GM18868 (cell line): ENCODE data around the gene NOS1AP.
A peak's percentile ranks its signal among the peaks of the same experiment; 100 is the strongest.

ENCODE experiments used
- ATAC-seq: cut with Tn5 transposase; IDR thresholded peaks from one replicate; pipeline ENCODE4 v1.9.1; 2021; ENCODE audit warnings: mild to moderate bottlenecking, moderate library complexity; ENCODE audit not compliant: unreplicated experiment

The NOS1AP gene

DNA sequence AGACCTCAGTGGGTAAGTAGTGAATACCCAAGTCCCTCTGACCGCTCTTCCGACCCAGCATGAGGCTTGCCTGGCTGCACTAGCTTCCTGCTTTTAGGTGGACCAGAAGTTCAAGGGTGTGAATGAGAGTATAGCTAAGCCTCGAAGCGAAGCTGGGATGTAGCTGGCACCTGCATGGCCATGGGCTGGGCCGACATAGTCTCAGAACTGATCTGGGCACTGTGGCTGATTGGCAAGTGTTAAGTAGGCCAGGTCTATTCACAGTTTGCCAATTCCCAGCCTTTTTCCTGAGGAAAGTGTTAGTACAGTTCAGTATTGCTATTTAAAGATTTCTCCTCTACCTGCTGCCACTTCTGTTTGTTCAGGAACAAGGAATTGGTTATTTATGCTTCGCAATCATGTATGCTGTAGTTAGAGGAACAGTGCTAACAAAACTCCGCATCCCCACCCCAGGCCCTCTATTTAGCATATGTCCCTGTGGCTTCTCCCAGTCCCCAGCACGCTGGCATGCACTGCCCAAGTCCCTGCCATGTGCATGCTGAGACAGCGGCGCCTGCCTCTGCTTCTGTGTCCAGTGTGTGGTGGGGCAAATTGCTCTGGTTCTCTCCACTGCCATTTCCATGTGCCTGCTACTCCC lies 290.9 kb downstream of the NOS1AP start:
- no peak for ATAC-seq

DNA sequence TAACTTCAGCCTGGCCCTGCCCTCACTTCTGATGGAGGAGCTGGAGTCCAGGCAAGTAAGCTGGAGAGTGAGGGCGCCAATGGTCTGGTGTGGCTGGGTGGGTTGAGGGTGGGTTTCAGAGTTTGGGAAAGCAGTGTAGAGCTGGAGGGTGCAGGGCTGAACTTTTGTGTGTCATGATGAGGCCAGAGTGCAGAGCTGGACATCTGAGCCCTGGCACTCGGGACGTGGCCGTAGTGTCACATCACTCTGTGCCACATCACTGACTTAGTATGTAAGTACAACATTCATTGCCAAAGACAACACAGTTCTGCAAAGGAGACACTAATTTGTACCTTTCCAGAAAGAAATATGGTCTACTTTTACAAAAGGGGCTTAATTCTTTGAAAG lies 291.4 kb downstream of the NOS1AP start:
- ATAC-seq, result no peak

DNA sequence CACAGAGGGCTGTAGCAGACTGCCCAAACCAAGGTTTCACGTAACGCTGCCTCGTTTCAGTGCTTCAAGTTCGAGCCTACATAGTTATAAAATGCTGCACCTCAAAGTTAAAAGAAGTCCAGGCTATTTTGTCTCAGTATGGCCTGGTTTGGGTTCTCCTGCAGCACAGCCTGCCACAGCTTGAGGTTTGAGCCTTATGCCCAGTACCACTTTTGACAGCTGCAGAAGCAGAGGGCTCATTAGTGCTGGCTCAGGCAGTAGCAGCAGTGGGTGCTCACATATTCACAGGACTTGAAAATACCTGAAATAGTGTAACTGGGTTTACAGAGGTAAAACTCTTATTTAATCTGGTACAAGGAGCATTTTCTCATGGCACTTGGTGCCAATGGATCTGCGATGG lies 291.9 kb downstream of the NOS1AP start:
- peak; percentile 50 for ATAC-seq

DNA sequence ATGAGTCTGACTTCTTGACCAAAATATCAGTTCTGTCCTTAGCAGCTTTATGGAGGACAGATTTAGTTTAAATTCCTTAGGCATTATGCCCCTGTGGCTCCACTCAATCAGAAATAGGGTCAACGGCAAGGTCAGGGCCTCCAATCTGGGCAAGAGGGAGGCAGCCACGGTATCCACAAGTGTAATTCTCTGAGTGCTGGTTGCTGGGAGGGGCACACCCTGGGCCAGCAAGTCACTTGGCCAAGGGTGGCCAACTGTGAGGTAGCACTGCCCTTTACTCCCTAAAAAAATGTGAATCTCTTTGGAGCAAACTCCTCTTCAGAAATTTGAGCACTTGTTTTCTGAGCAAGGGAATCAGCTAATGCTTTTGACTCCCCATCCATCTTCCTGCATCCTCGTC lies 294.3 kb downstream of the NOS1AP start:
- no peak for ATAC-seq

DNA sequence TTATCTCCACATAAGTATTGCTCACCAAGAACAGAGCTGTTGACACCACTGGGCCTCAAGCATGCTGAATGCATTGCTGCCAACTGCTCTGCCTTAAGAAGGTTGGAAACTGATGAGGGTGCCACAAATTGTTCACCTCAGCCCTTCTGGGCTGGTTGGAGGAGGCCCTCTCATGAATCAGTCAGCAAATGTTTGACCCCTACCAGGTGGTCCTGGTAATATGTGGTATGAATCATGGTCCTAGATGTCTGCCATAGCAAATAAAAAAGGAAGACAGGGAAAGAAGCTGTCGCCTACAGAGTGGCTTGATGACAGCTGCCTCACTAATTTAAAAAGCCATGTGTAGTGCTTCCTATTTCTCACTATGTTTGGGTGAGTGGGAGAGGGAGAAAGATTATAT lies 295.0 kb downstream of the NOS1AP start:
- no peak for ATAC-seq

DNA sequence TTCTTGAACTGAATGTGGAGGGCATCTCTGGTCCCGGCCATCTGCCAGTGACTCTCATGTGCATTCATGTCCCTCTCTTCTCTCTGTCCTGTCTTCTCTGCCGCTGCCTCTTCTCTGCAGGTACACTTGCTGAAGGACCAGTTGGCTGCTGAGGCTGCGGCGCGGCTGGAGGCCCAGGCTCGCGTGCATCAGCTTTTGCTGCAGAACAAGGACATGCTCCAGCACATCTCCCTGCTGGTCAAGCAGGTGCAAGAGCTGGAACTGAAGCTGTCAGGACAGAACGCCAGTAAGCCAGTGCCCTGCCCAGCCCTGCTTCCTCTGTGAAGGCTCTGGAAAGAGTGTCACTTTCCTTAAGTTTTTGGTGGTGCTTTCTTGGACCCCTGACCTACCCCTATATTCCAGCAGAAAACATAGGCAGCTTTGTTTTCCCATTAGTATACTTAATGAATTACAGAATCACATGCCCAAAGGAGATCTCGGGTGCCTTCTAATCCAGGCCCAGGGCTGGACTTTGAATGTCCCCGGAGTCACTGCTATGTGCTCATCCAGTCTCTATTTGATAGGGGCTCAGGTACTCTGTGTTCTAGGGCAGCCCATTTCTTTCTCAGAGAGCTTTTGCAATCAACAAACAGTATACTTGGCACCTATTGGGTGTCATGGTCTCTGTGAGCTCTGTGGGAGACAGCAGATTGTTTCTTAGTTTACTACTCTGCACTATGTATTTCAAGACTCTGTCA lies 296.0 kb downstream of the NOS1AP start:
- ATAC-seq, result no peak

DNA sequence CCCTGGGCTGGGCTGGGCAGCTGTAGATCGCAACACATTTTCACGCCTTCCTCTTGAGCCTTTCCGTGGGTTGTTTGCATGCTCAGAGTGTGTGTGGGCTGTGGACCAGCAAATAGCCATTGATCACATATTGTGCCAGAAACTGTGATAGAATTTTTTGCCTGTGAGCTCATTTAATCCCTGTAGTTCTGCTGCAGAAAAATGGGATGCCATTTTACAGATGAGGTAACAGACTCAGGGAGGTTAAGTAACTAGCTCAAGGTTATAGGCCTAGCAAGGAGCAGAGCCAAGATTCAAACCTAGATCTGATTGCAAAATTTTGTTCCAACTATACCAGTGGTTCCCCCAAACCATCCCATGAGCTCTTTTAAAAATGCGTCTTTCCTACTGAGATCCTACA lies 296.7 kb downstream of the NOS1AP start:
- ATAC-seq, result no peak

DNA sequence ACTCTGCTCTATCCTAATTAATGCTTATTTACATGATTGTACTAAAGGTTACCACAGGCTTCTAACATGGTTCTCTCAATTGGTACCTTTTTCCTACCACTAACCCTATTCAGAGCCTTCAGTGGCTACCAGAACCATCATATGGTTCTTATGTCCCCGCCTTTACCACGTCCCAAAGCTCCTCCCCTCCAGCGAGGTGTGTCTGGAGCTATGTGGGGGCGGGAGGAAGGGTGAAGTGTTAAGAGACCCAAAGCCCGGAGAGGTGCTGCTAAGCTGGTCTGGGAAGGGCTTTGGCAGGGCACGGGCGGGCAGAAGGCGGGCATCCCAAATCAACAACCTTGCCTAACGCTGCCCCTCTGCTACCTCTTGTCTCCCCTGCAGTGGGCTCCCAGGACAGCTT lies 297.2 kb downstream of the NOS1AP start:
- ATAC-seq, result no peak

DNA sequence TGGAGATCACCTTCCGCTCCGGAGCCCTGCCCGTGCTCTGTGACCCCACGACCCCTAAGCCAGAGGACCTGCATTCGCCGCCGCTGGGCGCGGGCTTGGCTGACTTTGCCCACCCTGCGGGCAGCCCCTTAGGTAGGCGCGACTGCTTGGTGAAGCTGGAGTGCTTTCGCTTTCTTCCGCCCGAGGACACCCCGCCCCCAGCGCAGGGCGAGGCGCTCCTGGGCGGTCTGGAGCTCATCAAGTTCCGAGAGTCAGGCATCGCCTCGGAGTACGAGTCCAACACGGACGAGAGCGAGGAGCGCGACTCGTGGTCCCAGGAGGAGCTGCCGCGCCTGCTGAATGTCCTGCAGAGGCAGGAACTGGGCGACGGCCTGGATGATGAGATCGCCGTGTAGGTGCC lies 297.6 kb downstream of the NOS1AP start:
- no peak for ATAC-seq

DNA sequence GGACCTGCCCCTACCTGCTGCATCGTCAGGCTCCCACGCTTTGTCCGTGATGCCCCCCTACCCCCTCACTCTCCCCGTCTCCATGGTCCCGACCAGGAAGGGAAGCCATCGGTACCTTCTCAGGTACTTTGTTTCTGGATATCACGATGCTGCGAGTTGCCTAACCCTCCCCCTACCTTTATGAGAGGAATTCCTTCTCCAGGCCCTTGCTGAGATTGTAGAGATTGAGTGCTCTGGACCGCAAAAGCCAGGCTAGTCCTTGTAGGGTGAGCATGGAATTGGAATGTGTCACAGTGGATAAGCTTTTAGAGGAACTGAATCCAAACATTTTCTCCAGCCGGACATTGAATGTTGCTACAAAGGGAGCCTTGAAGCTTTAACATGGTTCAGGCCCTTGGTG lies 298.3 kb downstream of the NOS1AP start:
- no peak for ATAC-seq

DNA sequence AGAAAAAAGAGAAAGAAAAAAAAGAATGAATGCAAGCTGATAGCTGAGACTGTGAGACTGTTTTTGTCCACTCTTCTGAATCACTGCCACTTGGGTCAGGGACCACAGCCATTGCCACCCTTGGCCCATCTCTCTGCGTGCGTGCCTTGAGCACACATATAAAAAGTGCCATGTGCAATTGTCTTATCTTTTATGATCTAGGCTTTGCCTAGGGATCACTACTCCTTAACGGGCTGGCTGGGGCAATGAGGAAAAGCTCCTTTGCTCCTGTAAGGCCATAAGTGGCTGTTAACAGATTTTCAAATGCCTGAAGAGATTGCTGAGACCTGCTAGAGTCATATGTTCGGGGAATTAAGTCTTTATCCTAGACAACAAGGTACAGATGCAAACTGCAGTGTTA lies 299.0 kb downstream of the NOS1AP start:
- ATAC-seq, result no peak

DNA sequence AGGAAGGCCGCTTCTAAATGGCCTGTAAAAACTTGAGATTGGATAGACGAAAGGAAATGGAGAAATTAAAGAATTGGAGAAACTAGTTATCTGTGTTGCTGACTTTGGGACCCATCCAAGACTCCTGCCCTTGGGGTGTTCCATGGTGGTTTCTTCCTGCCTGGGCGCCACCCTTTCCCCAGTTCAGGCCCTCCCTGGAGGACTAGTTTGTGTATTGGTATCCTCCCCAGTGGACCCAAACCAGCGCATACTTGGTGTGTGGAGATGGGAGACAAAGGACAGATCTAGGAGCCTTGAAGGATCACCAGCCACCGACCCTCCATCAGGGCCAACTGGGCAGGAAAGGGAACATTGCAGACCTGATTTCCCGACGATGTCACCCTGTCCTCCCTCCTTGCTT lies 300.1 kb downstream of the NOS1AP start:
- no peak for ATAC-seq

DNA sequence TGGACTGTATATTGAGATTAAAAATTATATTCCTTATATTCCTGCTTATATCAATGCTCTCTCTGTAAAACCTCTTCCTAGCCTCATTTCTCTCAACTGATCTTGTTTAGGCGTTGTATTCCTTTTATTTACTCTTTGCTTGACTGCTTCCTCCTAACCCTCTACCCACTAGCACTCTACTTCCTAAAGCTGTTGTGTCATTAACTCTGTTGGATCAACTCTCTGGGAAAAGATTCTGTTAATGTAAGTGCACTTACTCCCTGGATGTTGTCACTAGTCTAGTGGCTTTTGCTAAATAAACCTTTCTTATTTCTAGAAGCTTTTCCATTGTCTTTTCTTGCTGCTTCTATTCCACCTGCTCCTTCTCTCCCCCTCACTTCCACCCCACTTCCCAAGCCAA lies 300.7 kb downstream of the NOS1AP start:
- no peak for ATAC-seq

DNA sequence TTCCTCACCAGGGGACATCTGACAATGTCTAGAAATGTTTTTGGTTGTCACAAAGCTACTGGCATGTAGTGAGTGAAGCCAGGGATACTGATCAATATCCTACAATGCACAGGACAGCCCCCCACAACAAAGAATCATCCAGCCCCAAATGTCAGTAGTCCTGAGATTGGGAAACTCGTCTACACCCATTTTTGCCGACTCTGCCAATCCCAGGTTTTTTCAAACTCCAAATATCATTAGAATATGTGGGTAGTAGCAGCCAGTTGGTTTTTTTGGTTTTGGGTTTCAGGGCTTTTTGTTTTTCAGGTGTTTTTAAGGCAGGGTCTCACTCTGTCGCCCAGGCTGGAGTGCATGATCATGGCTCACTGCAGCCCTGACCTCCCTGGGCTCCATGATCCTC lies 301.2 kb downstream of the NOS1AP start:
- ATAC-seq, result no peak

DNA sequence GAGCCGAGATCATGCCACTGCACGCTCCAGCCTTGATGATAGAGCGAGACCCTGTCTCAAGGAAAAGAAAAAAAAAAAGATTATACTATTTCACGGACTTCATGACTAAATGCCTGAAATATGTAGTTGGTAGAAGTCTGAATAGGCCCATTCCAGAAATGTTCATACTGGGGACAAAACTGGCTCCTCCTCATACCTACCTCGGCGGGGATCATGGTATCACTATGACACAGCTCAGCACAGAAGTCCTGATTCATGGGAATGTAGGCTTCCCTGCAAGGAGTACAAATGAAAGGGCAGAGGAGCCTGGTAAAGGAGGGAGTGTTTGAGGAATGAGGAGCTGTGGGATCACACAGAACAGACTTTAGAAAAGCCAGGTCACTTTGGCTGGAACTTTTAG lies 302.1 kb downstream of the NOS1AP start:
- ATAC-seq, result no peak

DNA sequence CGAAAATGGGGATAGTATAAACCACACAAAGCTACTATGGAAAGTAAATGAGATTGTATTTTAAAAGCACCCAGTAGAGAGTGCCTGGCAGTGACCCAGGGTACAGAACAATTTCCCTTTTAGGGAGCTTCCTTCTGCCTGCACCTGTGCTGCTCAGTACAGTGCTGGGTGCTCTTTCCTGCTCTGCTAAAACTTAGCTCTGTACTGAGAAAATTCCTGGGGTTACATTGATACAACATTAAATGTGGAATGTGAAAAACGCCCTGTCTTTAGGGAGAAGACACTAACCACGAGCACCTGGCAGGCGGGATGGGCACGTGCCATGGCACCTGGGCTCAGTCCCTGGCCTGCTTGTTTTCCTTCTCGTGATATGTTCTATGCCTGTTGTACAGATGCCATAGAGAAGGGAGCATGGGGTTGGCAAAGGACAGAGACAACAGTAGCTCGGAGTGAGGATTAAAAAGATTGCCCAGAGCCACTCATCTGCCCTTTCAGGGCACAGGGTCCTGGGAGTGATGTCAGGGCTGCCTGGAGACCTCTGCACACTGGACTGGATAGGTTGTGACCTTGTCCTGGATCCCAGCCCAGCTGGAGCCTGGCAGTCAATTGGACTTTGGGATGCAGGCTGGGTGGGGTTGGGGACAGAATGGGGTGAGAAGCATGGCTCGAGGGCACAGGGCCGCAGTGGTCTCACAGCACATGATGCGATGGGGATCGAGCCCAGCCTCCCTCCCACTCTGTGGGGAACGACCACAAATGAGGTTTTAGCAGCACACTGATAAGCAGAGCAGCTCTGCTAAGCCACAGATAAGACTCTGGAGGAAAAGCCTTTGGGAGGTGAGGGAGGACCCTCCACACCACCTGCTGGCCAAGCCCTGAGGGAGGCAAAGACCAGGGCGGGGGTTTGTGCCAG lies 302.9 kb downstream of the NOS1AP start:
- ATAC-seq, result no peak

DNA sequence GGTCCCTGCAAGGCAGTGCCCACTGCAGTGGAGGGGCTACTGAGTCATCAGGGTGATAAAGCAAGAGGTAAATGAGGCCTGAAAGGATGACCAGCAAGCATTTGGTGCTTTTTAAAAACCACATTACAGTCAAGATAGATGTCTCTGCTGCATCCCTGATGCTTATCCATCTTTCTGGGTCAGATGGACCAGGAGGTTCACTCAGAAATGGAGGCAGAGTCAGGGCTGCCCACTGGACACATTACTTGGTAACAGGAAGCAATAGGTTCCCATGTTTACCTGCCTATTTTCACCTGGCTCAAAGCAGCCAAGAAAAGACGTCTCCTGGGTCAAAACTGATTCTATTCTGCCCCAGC lies 303.6 kb downstream of the NOS1AP start:
- no peak for ATAC-seq

DNA sequence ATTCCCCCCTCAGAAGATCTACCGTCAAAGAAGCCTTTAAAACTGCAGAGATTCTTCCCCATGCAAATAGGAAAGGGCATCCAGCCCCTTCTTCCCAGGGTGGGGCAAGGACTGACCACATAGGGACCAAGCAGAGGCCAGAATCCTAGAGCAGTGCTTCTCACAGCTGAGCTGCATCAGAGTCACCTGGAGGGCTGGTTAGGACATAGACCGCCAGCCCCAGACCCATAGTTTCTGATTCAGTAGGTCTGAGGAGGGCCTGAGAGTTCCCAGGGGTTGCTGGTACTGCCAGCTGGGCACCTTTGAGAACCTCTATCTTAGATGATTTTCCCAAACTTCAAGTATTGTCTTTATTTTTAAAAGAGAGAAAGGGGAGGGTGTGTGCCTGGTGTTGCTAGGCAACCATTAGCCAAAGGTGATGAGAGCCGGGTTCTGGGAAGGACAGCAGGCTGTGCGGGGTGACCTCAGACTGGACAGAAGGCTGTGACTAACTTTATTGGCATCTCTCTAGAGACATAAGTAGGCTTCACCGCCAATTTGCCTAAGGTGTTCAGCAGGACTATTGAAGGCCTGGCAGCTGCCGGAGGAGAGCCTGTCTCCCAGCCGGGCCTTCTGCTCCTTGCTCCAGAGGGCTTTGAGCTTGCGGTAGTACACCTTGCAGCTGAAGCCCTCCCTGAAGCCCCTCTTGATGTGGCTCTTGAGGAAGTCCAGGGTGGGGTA lies 304.2 kb downstream of the NOS1AP start:
- ATAC-seq, result no peak

DNA sequence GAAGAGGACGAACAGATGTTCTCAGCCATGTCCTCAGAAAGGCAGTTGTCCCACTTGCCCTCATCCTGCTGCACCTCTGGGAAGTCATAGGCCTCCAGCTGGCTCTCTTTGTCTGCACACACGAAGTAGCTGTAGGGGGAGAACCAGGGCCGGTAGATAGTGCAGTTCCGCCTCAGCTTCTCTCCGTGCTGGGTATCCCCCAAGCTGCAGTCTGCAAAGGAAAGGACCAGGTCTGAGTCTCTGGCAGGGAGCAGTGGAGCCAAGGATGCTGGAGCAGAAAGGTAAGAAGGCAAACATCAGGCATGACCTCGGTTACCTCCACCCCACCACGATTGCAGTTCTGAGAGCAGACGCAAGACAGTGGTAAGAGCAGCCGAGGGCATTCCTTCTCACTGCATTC lies 304.9 kb downstream of the NOS1AP start:
- no peak for ATAC-seq

DNA sequence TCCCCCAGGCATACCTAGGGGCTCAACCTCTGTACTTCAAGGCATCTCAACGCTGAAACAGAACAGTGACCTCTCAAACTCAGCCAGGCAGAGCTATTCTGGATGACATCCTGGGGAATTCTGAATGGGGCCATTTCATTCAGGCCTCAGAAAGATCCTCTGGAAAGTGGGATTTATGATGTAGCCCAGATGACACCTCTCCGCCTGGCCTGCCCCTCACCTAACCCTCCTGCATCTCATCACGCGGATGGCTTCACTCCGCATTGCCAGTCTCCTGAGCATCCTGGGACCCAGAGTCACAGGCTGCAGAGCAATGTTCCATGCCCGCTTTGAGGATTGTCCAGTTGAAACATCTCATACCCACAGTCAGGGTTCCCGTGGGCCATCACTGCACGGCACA lies 306.0 kb downstream of the NOS1AP start:
- ATAC-seq, result no peak

DNA sequence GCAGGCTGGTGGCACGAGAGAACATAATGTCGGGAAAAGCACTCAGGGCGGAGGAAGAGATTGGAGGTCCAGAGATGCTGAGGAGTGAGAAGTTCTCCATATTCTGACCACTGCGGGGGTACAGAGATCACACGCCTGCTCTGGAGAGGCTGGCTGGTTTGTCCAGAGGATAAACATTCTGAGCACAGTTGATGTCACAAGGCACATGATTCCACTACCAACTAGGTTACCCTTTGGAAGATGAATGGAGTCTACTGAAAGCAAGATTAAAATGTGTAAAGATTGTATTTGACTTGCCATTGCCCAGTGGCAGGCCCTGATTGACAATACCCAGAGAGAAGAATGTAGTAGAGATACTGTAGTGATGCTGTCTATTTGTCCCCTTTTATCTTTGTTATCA lies 307.2 kb downstream of the NOS1AP start, which contains the start of gene SPATA46:
Gene SPATA46, minus strand, starts transcription at position 164 of the 400 bp plus-strand sequence. Its CDS starts 64 bp downstream, at position 100.
- no peak for ATAC-seq
